ENCODE results near the gene NELL1.

NELL1 gene

GRCh38 chr11:21371044-21371443, 701.7 kb downstream of the NELL1 start:
- no peak for DNase-seq

DNA sequence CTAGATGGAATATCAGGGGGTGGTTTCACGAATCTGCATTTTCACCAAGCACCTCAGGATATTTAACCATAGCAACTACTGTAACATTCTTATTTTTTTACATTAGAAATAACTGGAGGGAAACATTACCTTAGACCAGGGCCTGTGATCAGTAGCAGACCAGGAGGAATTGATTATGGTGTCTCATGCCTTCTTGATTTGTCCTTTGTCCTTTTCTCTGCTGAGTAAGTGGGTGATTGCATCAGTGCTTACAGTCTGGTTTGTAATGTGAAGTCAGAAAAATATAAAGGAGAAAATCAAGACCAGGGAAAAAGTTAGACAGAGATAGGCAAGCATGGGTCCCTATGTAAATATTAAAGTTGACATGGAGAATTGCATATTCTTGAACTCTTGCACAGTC, 703.3 kb downstream of the NELL1 start:
- DNase-seq, result no peak

- DNase-seq, result no peak
Observed at GRCh38 chr11:21374376-21374775, 705.0 kb downstream of the NELL1 start.

GRCh38 chr11:21385669-21386440, 716.5 kb downstream of the NELL1 start:
- DNase-seq, result no peak

DNA sequence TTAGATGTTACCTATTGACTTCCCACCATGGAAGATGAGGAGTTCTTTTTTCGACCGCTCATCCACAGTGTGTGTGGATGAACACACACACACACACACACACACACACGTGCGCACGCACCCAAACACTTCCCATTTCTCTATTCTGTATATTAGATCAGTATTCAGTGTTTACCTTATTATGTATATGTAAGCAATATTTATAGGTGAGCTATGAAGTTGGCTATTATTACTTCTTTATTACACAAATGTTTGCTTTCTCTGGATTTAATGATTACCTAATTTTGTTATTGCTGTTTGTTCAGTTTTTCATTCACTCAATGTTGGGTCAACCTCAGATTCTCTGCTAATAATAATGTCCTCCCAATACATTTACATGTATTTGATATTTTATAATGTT, 721.0 kb downstream of the NELL1 start:
- no peak for DNase-seq

DNA sequence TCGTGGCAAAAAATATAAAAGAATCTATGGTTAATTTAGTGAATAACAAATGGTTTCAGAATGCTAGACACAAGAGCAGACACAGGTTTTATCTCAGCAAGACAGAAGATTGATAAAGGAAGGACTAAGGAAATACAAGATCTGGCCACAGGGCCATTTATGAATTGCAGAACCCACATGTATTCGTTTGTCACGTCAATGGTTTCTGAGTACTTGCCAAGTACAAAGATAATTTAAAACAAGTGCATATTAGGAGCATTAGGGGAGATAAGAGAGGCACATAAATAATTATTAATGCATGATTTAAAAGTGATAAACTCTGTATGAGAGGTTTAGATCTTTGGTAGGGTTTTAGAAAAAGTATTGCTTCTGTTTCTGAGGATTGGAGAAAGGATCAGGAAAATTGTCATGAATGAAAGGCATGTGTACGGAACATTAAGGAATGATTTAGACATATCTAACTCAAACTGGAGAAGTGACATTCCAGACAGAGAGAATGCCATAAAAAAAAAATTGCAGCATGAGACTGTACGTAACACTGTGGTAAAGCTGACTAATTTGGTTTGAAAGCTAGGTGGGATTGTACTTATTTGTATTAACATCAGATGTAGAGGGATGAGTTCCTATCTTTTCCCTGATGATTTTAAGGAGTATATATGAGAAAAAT, 727.1 kb downstream of the NELL1 start:
- DNase-seq, result no peak

GRCh38 chr11:21398195-21398594, 728.8 kb downstream of the NELL1 start:
- no peak for DNase-seq

- no peak for DNase-seq
Observed at GRCh38 chr11:21401496-21401895, 732.1 kb downstream of the NELL1 start.

DNA sequence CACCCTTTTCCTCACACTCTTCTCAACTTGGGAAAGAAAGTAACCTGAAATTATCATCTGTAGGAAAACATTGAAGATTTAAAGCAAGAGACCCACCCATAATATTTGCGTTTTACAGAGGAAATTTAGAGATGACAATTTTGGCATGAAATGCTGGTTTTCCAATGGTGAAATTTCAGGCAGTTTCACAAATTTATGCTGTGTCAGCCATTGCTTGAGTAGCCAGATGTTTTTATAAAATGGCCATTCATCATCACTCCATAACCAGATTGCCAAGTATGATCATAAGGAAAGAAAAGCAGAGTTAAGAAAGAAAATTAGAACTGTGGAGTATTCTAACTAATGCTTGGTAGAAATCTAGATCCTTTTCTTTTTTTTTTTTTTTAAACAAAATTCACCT, 732.9 kb downstream of the NELL1 start:
- no peak for DNase-seq

- DNase-seq, result no peak
Observed at GRCh38 chr11:21403069-21403468, 733.7 kb downstream of the NELL1 start.

DNA sequence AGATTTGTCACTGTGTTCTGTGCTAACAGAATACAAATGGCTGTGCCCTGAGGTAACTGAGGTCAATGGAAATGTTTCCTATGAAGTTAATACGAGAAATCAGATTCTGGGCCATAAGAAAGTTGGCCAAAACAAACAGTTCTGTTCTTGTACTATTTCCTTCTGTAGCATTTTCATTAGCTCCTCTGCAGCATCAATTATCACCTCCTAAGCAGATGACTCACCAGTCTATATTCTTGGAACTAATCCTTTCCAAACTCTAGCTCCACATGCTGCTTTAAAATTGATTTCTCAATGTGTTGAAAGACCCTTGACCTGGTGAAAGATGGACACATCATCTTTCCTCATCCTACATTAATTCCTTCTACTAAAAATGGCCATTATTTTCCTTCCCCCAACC, 736.0 kb downstream of the NELL1 start:
- no peak for DNase-seq

DNA sequence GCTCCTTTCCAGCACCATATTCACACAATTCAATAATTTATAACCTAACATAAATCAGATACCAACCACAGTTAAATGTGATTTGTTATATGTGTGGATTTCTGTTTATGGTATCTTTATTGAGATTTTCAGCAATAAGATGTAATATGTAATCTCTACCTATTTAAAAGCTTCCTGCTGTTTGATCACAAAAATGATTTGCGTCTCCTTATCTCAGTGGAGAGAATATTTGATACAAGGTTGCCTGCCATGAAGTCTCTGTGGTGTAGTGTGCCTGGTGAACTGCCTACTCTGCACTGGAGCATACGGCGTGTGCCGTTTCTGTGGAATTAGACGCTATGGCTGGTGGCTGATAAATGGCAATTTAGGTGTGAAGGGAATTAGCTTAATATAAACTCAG, 741.1 kb downstream of the NELL1 start:
- no peak for DNase-seq

DNA sequence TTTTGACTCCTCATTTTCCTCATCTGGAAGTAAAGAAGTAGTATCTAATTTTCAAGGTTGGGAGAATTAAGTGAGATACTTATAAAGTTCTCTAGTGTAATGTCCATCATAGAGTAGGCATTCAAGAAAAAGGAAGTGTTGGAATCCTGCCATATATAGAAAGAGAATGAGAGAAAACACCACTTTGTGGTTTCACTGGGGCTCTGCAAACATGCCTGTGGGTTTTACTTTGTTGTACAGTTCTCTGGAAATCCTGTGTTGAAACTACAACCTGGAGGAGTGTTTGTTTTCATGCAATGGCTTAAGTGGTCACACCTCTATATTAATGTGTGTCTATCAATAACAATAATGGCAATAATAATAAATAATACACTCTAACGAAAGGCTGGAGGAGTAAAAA, 741.7 kb downstream of the NELL1 start:
- DNase-seq, result peak in 1 of 4 experiments; percentile 1

- DNase-seq, result no peak
Observed at GRCh38 chr11:21411597-21411996, 742.2 kb downstream of the NELL1 start.

DNA sequence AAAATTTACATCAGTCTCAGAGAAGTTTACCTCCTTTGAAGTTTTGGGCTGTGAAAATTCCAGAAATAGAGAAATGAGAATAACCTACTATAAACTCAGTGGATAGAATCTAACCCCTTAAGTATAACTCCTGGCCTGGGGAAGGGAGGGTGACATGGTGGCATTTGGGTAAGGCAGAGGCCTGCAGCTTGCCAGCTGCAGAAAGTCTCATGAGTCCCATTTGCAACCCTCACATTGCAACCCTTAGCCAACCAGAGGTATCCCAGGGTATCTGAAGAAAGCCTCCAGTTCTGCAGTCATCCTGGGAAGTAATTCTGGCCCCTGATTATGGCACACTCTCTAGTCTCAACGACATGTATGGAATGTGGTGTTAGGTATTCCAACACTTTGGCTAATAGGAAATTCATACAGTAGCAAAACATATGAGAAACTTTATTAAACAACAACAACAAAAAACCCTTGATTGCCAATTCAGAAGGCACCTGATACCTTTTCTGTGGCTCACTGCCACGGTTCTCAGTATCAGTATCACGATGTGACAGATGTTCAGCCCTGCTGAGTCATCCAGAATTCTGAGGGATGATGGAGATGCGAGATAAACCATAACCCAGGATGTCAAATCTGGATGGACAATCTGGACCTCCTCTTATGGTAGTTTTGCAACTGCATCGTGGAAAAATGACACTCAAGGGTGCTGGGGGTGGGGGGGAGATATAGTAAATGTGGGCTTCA, 743.4 kb downstream of the NELL1 start:
- DNase-seq, result no peak

DNA sequence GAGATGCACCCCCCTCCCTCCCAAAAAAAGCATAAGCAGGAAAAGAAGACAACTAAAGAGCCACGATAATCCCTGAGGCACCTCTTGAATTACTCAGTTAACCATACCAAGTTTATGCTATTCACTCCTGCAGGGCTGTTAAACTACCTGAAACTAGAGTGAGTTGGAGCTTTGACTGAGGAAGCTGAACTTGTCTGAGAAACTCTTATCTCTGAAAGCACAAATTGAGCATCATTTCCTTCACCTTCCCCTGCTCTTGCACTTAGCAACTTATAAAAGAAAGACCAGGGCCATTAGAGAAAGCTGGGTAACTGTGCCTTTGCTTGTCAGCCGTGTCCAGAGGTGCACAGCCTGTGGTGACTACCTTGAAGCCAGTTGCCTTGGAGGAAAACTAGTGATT, 745.6 kb downstream of the NELL1 start:
- DNase-seq, result no peak

- DNase-seq, result no peak
Observed at GRCh38 chr11:21415606-21416005, 746.2 kb downstream of the NELL1 start.

- DNase-seq, result no peak
Observed at GRCh38 chr11:21421711-21422329, 752.4 kb downstream of the NELL1 start.

- DNase-seq, result no peak
Observed at GRCh38 chr11:21426931-21427330, 757.5 kb downstream of the NELL1 start.

GRCh38 chr11:21427726-21428125, 758.3 kb downstream of the NELL1 start:
- DNase-seq, result no peak

DNA sequence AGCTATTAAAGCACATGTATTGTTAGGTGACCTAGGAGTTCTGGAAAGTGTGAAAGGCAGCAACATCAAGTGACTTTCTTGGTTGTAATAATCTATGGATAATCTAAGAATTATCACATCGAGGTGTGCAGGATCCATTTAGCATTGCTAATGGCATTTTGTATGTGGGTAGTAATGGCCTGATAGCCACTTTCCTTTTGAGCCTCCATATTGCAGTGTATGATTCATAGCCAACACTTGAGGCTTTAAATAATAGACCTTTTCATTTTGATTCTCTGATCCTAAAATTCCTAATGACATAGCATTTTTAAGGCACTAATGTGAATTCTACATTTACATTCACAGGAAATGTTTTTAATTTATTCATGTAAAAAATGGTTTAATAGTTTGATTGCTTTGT, 759.4 kb downstream of the NELL1 start:
- DNase-seq, result no peak

- no peak for DNase-seq
Observed at GRCh38 chr11:21429401-21429800, 760.0 kb downstream of the NELL1 start.

DNA sequence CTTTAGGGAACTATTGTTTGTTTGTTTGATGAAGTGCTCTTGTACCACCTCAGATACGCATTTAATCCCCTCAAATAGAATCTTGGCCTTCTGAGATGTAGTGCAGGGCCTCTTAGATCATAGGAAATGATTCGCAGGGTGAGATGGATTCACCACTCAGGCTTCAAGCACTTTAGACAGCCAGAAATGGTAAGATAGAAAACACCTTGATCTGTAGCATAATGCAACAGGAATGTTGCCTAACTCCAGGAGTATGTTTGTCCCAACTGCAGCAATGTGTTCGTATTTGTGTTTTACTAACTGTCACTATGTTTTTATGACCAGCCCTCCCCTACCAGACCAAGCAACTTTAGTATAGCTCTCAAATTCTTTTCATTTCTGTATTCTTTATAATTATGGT, 761.2 kb downstream of the NELL1 start:
- DNase-seq, result no peak

Data from suppressor macrophage (primary cell).